Panc1 (cell line): Measurements from ENCODE around the gene PLA2G5. TPM values are rescaled to one million over a fixed set of nuclear protein-coding genes. Genes with fewer than 3 reads are reported as not detected.

ENCODE experiments used
- ATAC-seq: fragments of 200-7000 bp; cut with Tn5 transposase; 2 replicates; pipeline ENCODE4 v1.9.1; 2020; ENCODE audit warnings: mild to moderate bottlenecking, moderate library complexity
- BruUV-seq: library from RNA; stranded (reverse); fragments of 400-500 nt; replicated peaks from 2 replicates; lab custom pipeline; 2021; lab: Mats Ljungman, UMichigan
- CTCF ChIA-PET: fragments of 300-600 bp; sonication (Branson Sonifier 250); formaldehyde crosslinking; loops from one replicate; lab custom pipeline; 2022; ENCODE audit warnings: antibody characterized with exemption; lab: Charles Lee
- POLR2A ChIA-PET: fragments of 300-600 bp; sonication (Branson Sonifier 250); formaldehyde crosslinking; loops from one replicate; lab custom pipeline; 2022; ENCODE audit warnings: antibody characterized with exemption; lab: Charles Lee
- DNase-seq: peaks from one replicate; pipeline ENCODE4 v3.0.0-alpha.2; 2010; ENCODE audit warnings: low read depth, low spot score
- H3K27ac ChIP-seq: 2 replicates; pipeline ENCODE4 v1.5.1; 2011; ENCODE audit warnings: mild to moderate bottlenecking, low read length, inconsistent platforms
- H3K27me3 ChIP-seq: fragments of 200-500 bp; sonication (Bioruptor generic); 2 replicates; pipeline ENCODE4 v1.6.0; 2014; ENCODE audit warnings: low read length, inconsistent platforms; ENCODE audit not compliant: control insufficient read depth, insufficient read depth
- H3K36me3 ChIP-seq: fragments of 200-500 bp; sonication (Bioruptor generic); 2 replicates; pipeline ENCODE4 v1.5.1; 2014; ENCODE audit warnings: inconsistent platforms, mild to moderate bottlenecking, low read length, moderate library complexity; ENCODE audit not compliant: control insufficient read depth, insufficient read depth
- H3K4me1 ChIP-seq: 2 replicates; pipeline ENCODE4 v1.5.1; 2011; ENCODE audit warnings: inconsistent platforms, mild to moderate bottlenecking, low read length, moderate library complexity; ENCODE audit not compliant: control insufficient read depth, insufficient read depth
- H3K4me3 ChIP-seq, 2 experiments: 2 replicates each; pipeline ENCODE4 v1.5.1; 2011 to 2012; ENCODE audit warnings: low read depth in 2 of 2, low read length in 2 of 2, mild to moderate bottlenecking in 2 of 2, inconsistent platforms in 1 of 2, moderate library complexity in 1 of 2
- H3K9me3 ChIP-seq: fragments of 200-500 bp; sonication (Bioruptor generic); 2 replicates; pipeline ENCODE4 v1.5.1; 2014; ENCODE audit warnings: low read depth, mild to moderate bottlenecking, inconsistent platforms, low read length, moderate library complexity; ENCODE audit not compliant: control insufficient read depth, insufficient read depth
- POLR2AphosphoS5 ChIP-seq: IDR thresholded peaks from 2 replicates; pipeline ENCODE4 v1.6.1; 2012; ENCODE audit warnings: mild to moderate bottlenecking, low read depth, low read length, moderate library complexity
- REST ChIP-seq, 2 experiments: IDR thresholded peaks; 2 replicates each; pipeline ENCODE4 v1.6.1; 2011 to 2012; ENCODE audit warnings: low read depth in 2 of 2, control low read depth in 1 of 2, low read length in 1 of 2, mild to moderate bottlenecking in 1 of 2, moderate library complexity in 1 of 2; ENCODE audit not compliant: insufficient read depth in 1 of 2
- SIN3A ChIP-seq: IDR thresholded peaks from 2 replicates; pipeline ENCODE4 v1.6.1; 2012; ENCODE audit warnings: low read depth, mild to moderate bottlenecking, low read length, moderate library complexity, borderline replicate concordance; ENCODE audit not compliant: insufficient read depth
- TCF7L2 ChIP-seq: IDR thresholded peaks from 2 replicates; pipeline ENCODE4 v1.6.1; 2011; ENCODE audit warnings: mild to moderate bottlenecking, low read depth, low read length, inconsistent platforms
- in situ Hi-C: cut with HindIII; loops from 2 replicates; pipeline ENCODE4 v1.10.0; 2016; ENCODE audit warnings: low sequenced_read_pairs, low pct_unique_long_range_greater_than_20kb
- intact Hi-C: fragments of 100-400 bp; cut with micrococcal nuclease; formaldehyde crosslinking; loops from one replicate; pipeline ENCODE4 v1.10.0; 2022; ENCODE audit not compliant: unreplicated experiment
- total RNA-seq: library from RNA; stranded (reverse); gene quantifications from one replicate; pipeline ENCODE4 v1.2.1, GENCODE V29; 2021; ENCODE audit not compliant: unreplicated experiment
- TF ChIP-seq, protein P1 (sequence below): fragments of 450-650 bp; IDR thresholded peaks from 2 replicates; pipeline ENCODE4 v1.5.1; 2017; ENCODE audit warnings: mild to moderate bottlenecking

PLA2G5 gene
- total RNA-seq, 1 experiment from 2014 or later: not detected

DNA sequence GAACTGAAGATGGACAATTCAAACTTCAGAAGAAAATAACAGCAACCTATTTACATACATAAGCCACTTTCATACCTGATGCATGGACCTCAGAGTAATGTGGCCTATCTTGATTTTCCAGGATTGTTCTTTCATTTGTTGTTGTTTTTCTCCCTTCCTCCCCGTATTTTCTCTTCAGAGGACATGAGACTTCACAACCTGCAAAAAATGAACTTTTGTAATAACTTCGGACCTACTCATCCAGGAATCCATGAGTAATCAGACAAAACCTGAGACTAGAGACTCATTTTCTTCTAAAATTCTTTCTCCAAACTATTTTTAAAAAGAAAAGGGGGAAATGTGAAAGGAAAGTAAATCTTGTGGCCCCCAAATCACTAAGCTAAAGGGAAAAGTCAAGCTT lies 17.6 kb upstream of the PLA2G5 start:
- H3K9me3 ChIP-seq: peaks cover 27% of the 10 kb centered on the region; the same call in 1 of the 2 replicates
- CTCF ChIA-PET: no interaction called here
- no peaks in the 10 kb centered on the region for H3K4me1 ChIP-seq
- H3K4me3 ChIP-seq: no peak overlapping the region
- intact Hi-C loops: no loop called here
- H3K27ac ChIP-seq: no peak overlapping the region
- TF ChIP-seq POLR2AphosphoS5 (no peak), SIN3A (no peak), TCF7L2 (no peak), REST (IDR thresholded peaks at IDR 0.05; ENCODE audit: insufficient read depth in 1 of 2, low read depth in 2 of 2, low read length in 1 of 2) (no peak)
- TF ChIP-seq, protein P1, sequence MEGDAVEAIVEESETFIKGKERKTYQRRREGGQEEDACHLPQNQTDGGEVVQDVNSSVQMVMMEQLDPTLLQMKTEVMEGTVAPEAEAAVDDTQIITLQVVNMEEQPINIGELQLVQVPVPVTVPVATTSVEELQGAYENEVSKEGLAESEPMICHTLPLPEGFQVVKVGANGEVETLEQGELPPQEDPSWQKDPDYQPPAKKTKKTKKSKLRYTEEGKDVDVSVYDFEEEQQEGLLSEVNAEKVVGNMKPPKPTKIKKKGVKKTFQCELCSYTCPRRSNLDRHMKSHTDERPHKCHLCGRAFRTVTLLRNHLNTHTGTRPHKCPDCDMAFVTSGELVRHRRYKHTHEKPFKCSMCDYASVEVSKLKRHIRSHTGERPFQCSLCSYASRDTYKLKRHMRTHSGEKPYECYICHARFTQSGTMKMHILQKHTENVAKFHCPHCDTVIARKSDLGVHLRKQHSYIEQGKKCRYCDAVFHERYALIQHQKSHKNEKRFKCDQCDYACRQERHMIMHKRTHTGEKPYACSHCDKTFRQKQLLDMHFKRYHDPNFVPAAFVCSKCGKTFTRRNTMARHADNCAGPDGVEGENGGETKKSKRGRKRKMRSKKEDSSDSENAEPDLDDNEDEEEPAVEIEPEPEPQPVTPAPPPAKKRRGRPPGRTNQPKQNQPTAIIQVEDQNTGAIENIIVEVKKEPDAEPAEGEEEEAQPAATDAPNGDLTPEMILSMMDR: no peak
- in situ Hi-C loops: no loop called here
- ATAC-seq: no peak
- H3K36me3 ChIP-seq: no peaks in the 10 kb centered on the region
- no TSS peak for BruUV-seq
- no peak for DNase-seq
- H3K27me3 ChIP-seq: peaks cover 4% of the 10 kb centered on the region; the same call in 1 of the 2 replicates
- POLR2A ChIA-PET: no interaction called here

DNA sequence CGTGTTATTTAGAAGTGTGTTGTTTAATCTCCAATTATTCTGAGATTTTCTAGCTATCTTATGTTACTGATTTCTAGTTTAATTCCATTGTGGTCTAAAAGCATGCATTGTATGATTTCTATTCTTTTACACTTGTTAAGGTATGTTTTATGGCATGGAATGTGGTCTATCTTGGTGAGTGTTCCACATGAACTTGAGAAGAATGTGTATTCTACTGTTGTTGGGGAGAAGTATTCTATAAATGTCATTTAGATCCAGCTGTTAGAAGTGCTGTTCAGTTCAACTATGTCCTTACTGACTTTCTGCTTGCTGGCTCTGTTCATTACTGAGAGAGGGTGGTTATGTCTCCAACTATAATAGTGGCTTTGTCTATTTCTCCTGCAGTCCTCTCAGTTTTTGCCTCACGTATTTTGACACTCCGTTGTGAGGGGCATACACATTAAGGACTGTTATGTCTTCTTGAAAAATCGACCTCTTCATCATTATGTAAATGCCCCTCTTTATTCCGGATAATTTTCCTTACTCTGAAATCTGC lies 12.0 kb upstream of the PLA2G5 start:
- ATAC-seq: no peak
- ChIA-PET CTCF (interaction anchor here (0.7 kb wide), 1 partner anchor 295 kb away, joined by 5 read pairs; no protein-coding TSS in a partner anchor), POLR2A (no interaction called here)
- H3K27me3 ChIP-seq: peaks cover 4% of the 10 kb centered on the region; the same call in 1 of the 2 replicates
- no peak overlapping the region for H3K27ac ChIP-seq
- no TSS peak for BruUV-seq
- intact Hi-C loops (no loop called here), in situ Hi-C loops (no loop called here)
- H3K4me3 ChIP-seq: no peak overlapping the region
- H3K4me1 ChIP-seq: no peaks in the 10 kb centered on the region
- TF ChIP-seq TCF7L2: no peak
- TF ChIP-seq POLR2AphosphoS5: no peak
- TF ChIP-seq, protein P1: no peak
- no peak for TF ChIP-seq REST (IDR thresholded peaks at IDR 0.05; ENCODE audit: insufficient read depth in 1 of 2, low read depth in 2 of 2, low read length in 1 of 2)
- TF ChIP-seq SIN3A: no peak
- H3K36me3 ChIP-seq: no peaks in the 10 kb centered on the region
- H3K9me3 ChIP-seq: no peaks in the 10 kb centered on the region
- no peak for DNase-seq
